Smooth muscle cell (in vitro differentiated cells): ENCODE results near the gene RETREG1. TPM values are rescaled to one million over a fixed set of nuclear protein-coding genes. Genes with fewer than 3 reads are reported as not detected.
"Not testable (repeated sequence)": the region's sequence is repeated elsewhere in the genome, so short reads cannot be mapped to it uniquely, and the experiment has no call there.

Experiments used
- DNase-seq: peaks from one replicate; lab custom pipeline; 2025; ENCODE audit not compliant: unreplicated experiment; lab: John Stamatoyannopoulos, UW
- H2AFZ ChIP-seq: fragments of 200-600 bp; sonication (generic); 2 replicates; pipeline ENCODE4 v1.6.0; 2016; ENCODE audit warnings: antibody characterized with exemption, low read depth, mild to moderate bottlenecking
- H3F3A ChIP-seq: fragments of 200-600 bp; sonication (generic); 2 replicates; pipeline ENCODE4 v1.6.0; 2017; ENCODE audit warnings: antibody characterized with exemption, low read depth
- H3K27ac ChIP-seq: fragments of 200-600 bp; sonication (generic); 2 replicates; pipeline ENCODE4 v1.5.1; 2016; ENCODE audit warnings: low read depth, mild to moderate bottlenecking
- H3K27me3 ChIP-seq: fragments of 200-600 bp; sonication (generic); 2 replicates; pipeline ENCODE4 v1.6.1; 2016; ENCODE audit warnings: low read depth, mild to moderate bottlenecking
- H3K36me3 ChIP-seq: fragments of 200-600 bp; sonication (generic); 2 replicates; pipeline ENCODE4 v1.5.1; 2016; ENCODE audit warnings: low read depth
- H3K4me1 ChIP-seq: fragments of 200-600 bp; sonication (generic); 2 replicates; pipeline ENCODE4 v1.5.1; 2016; ENCODE audit warnings: low read depth
- H3K4me2 ChIP-seq: fragments of 200-600 bp; sonication (generic); 2 replicates; pipeline ENCODE4 v1.6.0; 2016; ENCODE audit warnings: mild to moderate bottlenecking
- H3K4me3 ChIP-seq: fragments of 200-600 bp; sonication (generic); 2 replicates; pipeline ENCODE4 v1.5.1; 2016; ENCODE audit warnings: mild to moderate bottlenecking
- H3K79me2 ChIP-seq: fragments of 200-600 bp; sonication (generic); 2 replicates; pipeline ENCODE4 v1.6.0; 2016; ENCODE audit warnings: low read depth, mild to moderate bottlenecking
- H3K9ac ChIP-seq: fragments of 200-600 bp; sonication (generic); 2 replicates; pipeline ENCODE4 v1.6.0; 2016; ENCODE audit warnings: low read depth
- H3K9me3 ChIP-seq: fragments of 200-600 bp; sonication (generic); replicated peaks from 2 replicates; pipeline ENCODE4 v1.5.1; 2016; ENCODE audit warnings: low read depth
- H4K20me1 ChIP-seq: fragments of 200-600 bp; sonication (generic); 2 replicates; pipeline ENCODE4 v1.6.0; 2016; ENCODE audit warnings: low read depth
- CTCF ChIP-seq: fragments of 200-600 bp; sonication (generic); IDR thresholded peaks from 2 replicates; pipeline ENCODE4 v1.5.1; 2017; ENCODE audit warnings: borderline replicate concordance, mild to moderate bottlenecking, antibody characterized with exemption; ENCODE audit not compliant: insufficient read depth, poor library complexity, severe bottlenecking
- WGBS: methylation state at CpG from one replicate; pipeline ENCODE4 v1.1.7; 2016; ENCODE audit warnings: low lambda C conversion rate; 5-methylcytosine and 5-hydroxymethylcytosine counted together
- polyA plus RNA-seq: library from polyadenylated mRNA; unstranded; fragments of >200 nt; fragmentation: Nextera tagmentation; extraction: Ambion mirVana; gene quantifications from 2 replicates; pipeline ENCODE4 v1.2.1, GENCODE V29; 2016
- total RNA-seq: library from RNA; depleted of rRNA; stranded (reverse); fragments of >200 nt; gene quantifications from 2 replicates; pipeline ENCODE4 v1.2.3, GENCODE V29; 2014

RETREG1 gene
- total and polyA plus RNA-seq, 2 experiments from 2014 or later: 0.19 to 4.4 TPM

GRCh38 chr5:16482891-16483290 is 133.9 kb downstream of the RETREG1 start:
- 77% methylated on average over 2 of the region's 2 CpGs for WGBS

GRCh38 chr5:16480821-16481538 is 135.8 kb downstream of the RETREG1 start:
- Histone ChIP-seq H3K4me2 (no peak overlapping the region), H2AFZ (no peak overlapping the region), H4K20me1 (no peaks in the 10 kb centered on the region), H3K27ac (no peak overlapping the region), H3K79me2 (no peaks in the 10 kb centered on the region), H3F3A (no peaks in the 10 kb centered on the region), H3K36me3 (no peaks in the 10 kb centered on the region), H3K4me3 (no peak overlapping the region), H3K9me3 (no peaks in the 10 kb centered on the region), H3K4me1 (no peaks in the 10 kb centered on the region), H3K9ac (no peak overlapping the region), H3K27me3 (peaks cover 4% of the 10 kb centered on the region)
- 79% methylated on average over 6 of the region's 6 CpGs for WGBS
- DNase-seq: no peak
- no peak for TF ChIP-seq CTCF

More at GRCh38 chr5:16482891-16483290, 133.9 kb downstream of the RETREG1 start:
- no peak for DNase-seq
- Histone ChIP-seq H3K9ac (no peak overlapping the region), H3K79me2 (no peaks in the 10 kb centered on the region), H3K27me3 (peaks cover 4% of the 10 kb centered on the region), H3K4me3 (no peak overlapping the region), H3K4me1 (no peaks in the 10 kb centered on the region), H2AFZ (no peak overlapping the region), H3K27ac (no peak overlapping the region), H3K36me3 (no peaks in the 10 kb centered on the region), H3F3A (no peaks in the 10 kb centered on the region), H3K4me2 (no peak overlapping the region), H4K20me1 (no peaks in the 10 kb centered on the region), H3K9me3 (no peaks in the 10 kb centered on the region)
- no peak for TF ChIP-seq CTCF

GRCh38 chr5:16480144-16480543 is 136.7 kb downstream of the RETREG1 start:
- Histone ChIP-seq H3K4me3 (no peak overlapping the region), H3K9ac (no peak overlapping the region), H3K4me1 (no peaks in the 10 kb centered on the region), H4K20me1 (no peaks in the 10 kb centered on the region), H3K27me3 (peaks cover 4% of the 10 kb centered on the region), H3K79me2 (no peaks in the 10 kb centered on the region), H2AFZ (no peak overlapping the region), H3K4me2 (no peak overlapping the region), H3K36me3 (no peaks in the 10 kb centered on the region), H3F3A (no peaks in the 10 kb centered on the region), H3K9me3 (no peaks in the 10 kb centered on the region), H3K27ac (no peak overlapping the region)
- no peak for TF ChIP-seq CTCF
- no peak for DNase-seq

GRCh38 chr5:16477541-16477940 is 139.3 kb downstream of the RETREG1 start:
- no peaks in the 10 kb centered on the region for H3K27me3 ChIP-seq
- H3K4me3 ChIP-seq: no peak overlapping the region
- no peaks in the 10 kb centered on the region for H3F3A ChIP-seq
- TF ChIP-seq CTCF: no peak
- H3K9me3 ChIP-seq: no peaks in the 10 kb centered on the region
- H3K27ac ChIP-seq: no peak overlapping the region
- no peaks in the 10 kb centered on the region for H3K4me1 ChIP-seq
- WGBS: 56% methylated on average over 3 of the region's 3 CpGs
- no peak overlapping the region for H3K4me2 ChIP-seq
- no peaks in the 10 kb centered on the region for H3K79me2 ChIP-seq
- DNase-seq: no peak
- H3K36me3 ChIP-seq: no peaks in the 10 kb centered on the region
- no peak overlapping the region for H2AFZ ChIP-seq
- no peak overlapping the region for H3K9ac ChIP-seq
- peaks cover 3% of the 10 kb centered on the region for H4K20me1 ChIP-seq

- not testable (repeated sequence) for H3K4me1 ChIP-seq, H3F3A ChIP-seq, H4K20me1 ChIP-seq, H3K27ac ChIP-seq, H3K4me2 ChIP-seq, H3K36me3 ChIP-seq, H3K9me3 ChIP-seq, H3K27me3 ChIP-seq, H3K9ac ChIP-seq, H3K4me3 ChIP-seq, H3K79me2 ChIP-seq, DNase-seq, H2AFZ ChIP-seq
- WGBS: 96% methylated on average over 3 of the region's 3 CpGs
Measured at GRCh38 chr5:16476417-16476816, 140.4 kb downstream of the RETREG1 start.
